RWPE1 (cell line): Measurements from ENCODE around the gene ZXDC.

Source experiments
- CTCF ChIA-PET: fragments of 350-600 bp; sonication (Branson Sonifier 250); formaldehyde crosslinking; extraction: SDS; loops from one replicate; lab custom pipeline; 2021; lab: Yijun Ruan, JAX
- POLR2A ChIA-PET: fragments of 400-600 bp; formaldehyde crosslinking; extraction: SDS; loops from one replicate; lab custom pipeline; 2020; ENCODE audit warnings: antibody characterized with exemption; ENCODE audit not compliant: low non-redundant PET; lab: Yijun Ruan, JAX
- DNase-seq: peaks from one replicate; pipeline ENCODE4 v3.0.0; 2012; ENCODE audit warnings: low spot score
- H3K27ac ChIP-seq: fragments of 450-650 bp; 2 replicates; pipeline ENCODE4 v1.5.1; 2017
- CTCF ChIP-seq: fragments of 450-650 bp; conservative IDR thresholded peaks from 2 replicates; pipeline ENCODE4 v1.5.1; 2017; ENCODE audit warnings: low read depth, mild to moderate bottlenecking

The ZXDC gene

GRCh38 chr3:126459111-126459762 is 16.5 kb downstream of the ZXDC start:
- no peak for TF ChIP-seq CTCF
- ChIA-PET CTCF (no interaction called here), POLR2A (no interaction called here)
- H3K27ac ChIP-seq, result no peak overlapping the region
- no peak for DNase-seq

- TF ChIP-seq CTCF, result no peak
- POLR2A ChIA-PET, result no interaction called here
- no peak overlapping the region for H3K27ac ChIP-seq
- DNase-seq, result no peak
- CTCF ChIA-PET, result no interaction called here
Measured at GRCh38 chr3:126456766-126457388, 18.8 kb downstream of the ZXDC start.

GRCh38 chr3:126456211-126456610 is 19.5 kb downstream of the ZXDC start:
- ChIA-PET CTCF (interaction anchor here (0.6 kb wide), 1 partner anchor 653 kb away, joined by 5 read pairs; no protein-coding TSS in a partner anchor), POLR2A (interaction anchor here (0.6 kb wide), 1 partner anchor 16 kb away, joined by 4 read pairs; no protein-coding TSS in a partner anchor)
- no peak for TF ChIP-seq CTCF
- DNase-seq, result no peak
- 0 out of 2 replicates have a peak overlapping the region, but pooled peaks have one; percentile 8 for H3K27ac ChIP-seq

GRCh38 chr3:126454437-126455198 is 21.1 kb downstream of the ZXDC start:
- TF ChIP-seq CTCF, result no peak
- CTCF ChIA-PET, result no interaction called here
- POLR2A ChIA-PET, result no interaction called here
- H3K27ac ChIP-seq, result no peak overlapping the region
- DNase-seq, result no peak

GRCh38 chr3:126454025-126454424 is 21.7 kb downstream of the ZXDC start:
- POLR2A ChIA-PET, result no interaction called here
- TF ChIP-seq CTCF, result no peak
- CTCF ChIA-PET, result no interaction called here
- no peak overlapping the region for H3K27ac ChIP-seq
- no peak for DNase-seq

- no peak overlapping the region for H3K27ac ChIP-seq
- CTCF ChIA-PET, result no interaction called here
- TF ChIP-seq CTCF, result no peak
- POLR2A ChIA-PET, result interaction anchor here (0.6 kb wide), 1 partner anchor 458 kb away, joined by 3 read pairs; no protein-coding TSS in a partner anchor
- DNase-seq, result no peak
Measured at GRCh38 chr3:126452213-126452612, 23.5 kb downstream of the ZXDC start.
